Upper lobe of right lung (tissue), 1 donor: ENCODE data around the gene ZNF280D. TPM values are rescaled to one million over a fixed set of nuclear protein-coding genes. Genes with fewer than 3 reads are reported as not detected.

Experiments used
- ATAC-seq: fragments of 200-7000 bp; cut with Tn5 transposase; one replicate; pipeline ENCODE4 v1.9.1; 2020; ENCODE audit warnings: mild to moderate bottlenecking, moderate library complexity
- DNase-seq: peaks from one replicate; pipeline ENCODE4 v3.0.0-alpha.2; 2020
- H3K27ac ChIP-seq: fragments of 200-600 bp; one replicate; pipeline ENCODE4 v1.8.0; 2022
- H3K27me3 ChIP-seq: fragments of 200-600 bp; one replicate; pipeline ENCODE4 v1.8.0; 2022; ENCODE audit warnings: mild to moderate bottlenecking
- H3K36me3 ChIP-seq: fragments of 200-600 bp; one replicate; pipeline ENCODE4 v1.8.0; 2022
- H3K4me1 ChIP-seq: fragments of 200-600 bp; one replicate; pipeline ENCODE4 v1.8.0; 2022
- H3K4me3 ChIP-seq: fragments of 200-600 bp; one replicate; pipeline ENCODE4 v1.8.0; 2022; ENCODE audit warnings: mild to moderate bottlenecking
- H3K9me3 ChIP-seq: fragments of 200-600 bp; one replicate; pipeline ENCODE4 v1.8.0; 2022
- intact Hi-C: fragments of 100-400 bp; cut with DNase I; formaldehyde crosslinking; loops from one replicate; pipeline ENCODE4 v1.11.0; 2022
- total RNA-seq: library from RNA; stranded (reverse); fragmentation: NEBNext Ultra II Directional; extraction: Animal tissue kit (Norgen Biotek cat#: 25700); gene quantifications from one replicate; pipeline ENCODE4 v1.2.1, GENCODE V29; 2021
- TF ChIP-seq, protein P1 (sequence below): fragments of 200-600 bp; IDR thresholded peaks from one replicate; pipeline ENCODE4 v1.8.0; 2022; ENCODE audit warnings: antibody characterized with exemption
- donor health status: DM: no; HTN: yes; CAD: no; lungs with severe emphysema.

ZNF280D gene
- total RNA-seq, 1 donor from 2014 or later, result 46.2 TPM

DNA sequence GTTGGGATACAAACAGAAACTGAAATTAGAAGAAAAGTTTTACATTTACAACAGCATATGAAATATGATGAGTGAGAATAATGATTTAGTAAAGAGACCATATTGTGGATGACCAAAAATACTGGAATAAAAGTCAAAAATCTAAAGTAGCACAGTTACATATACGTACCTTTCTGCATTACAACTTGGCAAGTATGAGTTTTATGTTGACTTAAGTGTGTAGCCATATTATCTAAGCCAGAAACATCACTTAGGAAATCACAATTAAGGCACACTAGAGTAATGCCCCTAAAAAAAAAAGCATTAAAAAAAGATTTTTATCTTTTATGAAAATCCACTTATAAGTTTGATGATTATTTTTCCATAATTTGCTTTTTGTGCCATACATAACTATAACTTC, 79.1 kb downstream of the ZNF280D start:
- Histone ChIP-seq H3K27ac (no peak overlapping the region), H3K27me3 (no peaks in the 10 kb centered on the region), H3K9me3 (no peaks in the 10 kb centered on the region), H3K36me3 (peaks cover 26% of the 10 kb centered on the region), H3K4me3 (no peak overlapping the region), H3K4me1 (no peaks in the 10 kb centered on the region)
- intact Hi-C loops, result no loop called here
- TF ChIP-seq, protein P1, sequence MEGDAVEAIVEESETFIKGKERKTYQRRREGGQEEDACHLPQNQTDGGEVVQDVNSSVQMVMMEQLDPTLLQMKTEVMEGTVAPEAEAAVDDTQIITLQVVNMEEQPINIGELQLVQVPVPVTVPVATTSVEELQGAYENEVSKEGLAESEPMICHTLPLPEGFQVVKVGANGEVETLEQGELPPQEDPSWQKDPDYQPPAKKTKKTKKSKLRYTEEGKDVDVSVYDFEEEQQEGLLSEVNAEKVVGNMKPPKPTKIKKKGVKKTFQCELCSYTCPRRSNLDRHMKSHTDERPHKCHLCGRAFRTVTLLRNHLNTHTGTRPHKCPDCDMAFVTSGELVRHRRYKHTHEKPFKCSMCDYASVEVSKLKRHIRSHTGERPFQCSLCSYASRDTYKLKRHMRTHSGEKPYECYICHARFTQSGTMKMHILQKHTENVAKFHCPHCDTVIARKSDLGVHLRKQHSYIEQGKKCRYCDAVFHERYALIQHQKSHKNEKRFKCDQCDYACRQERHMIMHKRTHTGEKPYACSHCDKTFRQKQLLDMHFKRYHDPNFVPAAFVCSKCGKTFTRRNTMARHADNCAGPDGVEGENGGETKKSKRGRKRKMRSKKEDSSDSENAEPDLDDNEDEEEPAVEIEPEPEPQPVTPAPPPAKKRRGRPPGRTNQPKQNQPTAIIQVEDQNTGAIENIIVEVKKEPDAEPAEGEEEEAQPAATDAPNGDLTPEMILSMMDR, result no peak
- DNase-seq (no peak), ATAC-seq (no peak)

DNA sequence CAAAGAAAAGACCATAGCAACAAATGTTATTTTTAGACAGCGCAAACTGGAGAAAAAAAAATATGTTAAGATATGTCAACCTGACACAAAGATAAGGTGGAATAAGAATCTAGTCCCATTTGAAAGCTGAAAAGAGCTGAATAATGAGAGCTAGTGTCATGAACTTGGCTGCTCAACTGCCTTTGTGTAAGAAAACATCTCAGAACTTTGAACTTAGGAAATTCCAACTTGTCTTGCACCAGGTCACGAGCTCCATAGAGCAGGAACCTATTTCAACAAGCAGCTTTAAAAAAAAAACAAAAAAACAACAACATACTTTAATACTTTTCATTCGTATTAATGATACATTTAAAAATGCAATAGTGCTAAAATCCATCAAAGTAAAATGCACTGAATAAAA, 79.5 kb downstream of the ZNF280D start:
- Histone ChIP-seq H3K36me3 (peaks cover 25% of the 10 kb centered on the region), H3K27ac (no peak overlapping the region), H3K27me3 (no peaks in the 10 kb centered on the region), H3K9me3 (no peaks in the 10 kb centered on the region), H3K4me1 (no peaks in the 10 kb centered on the region), H3K4me3 (no peak overlapping the region)
- intact Hi-C loops, result no loop called here
- no peak for ATAC-seq
- TF ChIP-seq, protein P1, result no peak
- no peak for DNase-seq

DNA sequence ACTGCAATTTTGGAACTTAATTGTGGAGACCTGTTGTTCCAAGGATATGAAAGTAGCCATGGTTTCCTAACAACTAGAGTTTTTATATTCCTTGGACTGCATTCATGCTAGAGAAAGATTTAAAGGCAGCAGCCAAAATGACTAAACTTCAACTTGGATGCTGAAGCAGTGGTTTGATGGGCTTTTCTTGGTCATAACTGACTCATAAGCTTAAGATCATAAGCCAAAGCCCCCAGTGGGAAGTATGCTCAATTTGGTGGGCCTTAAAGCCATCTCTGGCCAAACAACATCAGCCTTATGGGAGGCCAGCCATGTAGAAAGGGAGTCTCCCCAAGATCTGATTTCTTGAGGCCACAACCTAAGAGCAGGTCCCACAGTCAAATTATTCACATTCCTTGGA, 80.2 kb downstream of the ZNF280D start:
- no peaks in the 10 kb centered on the region for H3K27me3 ChIP-seq
- no peak for ATAC-seq
- TF ChIP-seq, protein P1, result no peak
- no peak overlapping the region for H3K4me3 ChIP-seq
- no peak for DNase-seq
- H3K9me3 ChIP-seq, result no peaks in the 10 kb centered on the region
- no peaks in the 10 kb centered on the region for H3K4me1 ChIP-seq
- no peak overlapping the region for H3K27ac ChIP-seq
- H3K36me3 ChIP-seq, result peaks cover 18% of the 10 kb centered on the region
- intact Hi-C loops, result no loop called here

DNA sequence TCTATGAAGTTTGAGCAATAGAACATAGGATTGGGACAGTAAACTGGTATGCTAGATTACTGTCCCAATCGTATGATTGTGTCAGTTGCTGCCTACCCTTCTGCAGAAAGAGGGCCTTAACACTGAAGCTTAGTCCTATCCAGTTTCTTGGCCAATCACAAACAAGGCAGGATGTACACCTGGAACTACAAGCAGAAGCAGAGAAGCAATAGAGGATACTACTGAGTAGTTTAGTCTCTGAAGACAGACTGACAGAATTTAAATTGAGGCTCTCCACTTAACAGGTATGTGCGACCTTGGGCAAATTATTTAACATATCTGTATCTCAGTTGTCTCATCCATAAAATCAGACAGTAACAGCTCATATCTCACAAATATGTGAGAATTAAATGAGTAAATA, 85.0 kb downstream of the ZNF280D start:
- Histone ChIP-seq H3K4me3 (no peak overlapping the region), H3K9me3 (no peaks in the 10 kb centered on the region), H3K36me3 (peaks cover 14% of the 10 kb centered on the region), H3K4me1 (no peaks in the 10 kb centered on the region), H3K27me3 (no peaks in the 10 kb centered on the region), H3K27ac (no peak overlapping the region)
- ATAC-seq, result no peak
- TF ChIP-seq, protein P1, result no peak
- intact Hi-C loops, result no loop called here
- DNase-seq, result no peak

GRCh38 chr15:56640549-56640948, 92.8 kb downstream of the ZNF280D start:
- Histone ChIP-seq H3K36me3 (no peaks in the 10 kb centered on the region), H3K27me3 (no peaks in the 10 kb centered on the region), H3K9me3 (no peaks in the 10 kb centered on the region), H3K4me3 (no peak overlapping the region), H3K4me1 (no peaks in the 10 kb centered on the region), H3K27ac (no peak overlapping the region)
- DNase-seq (no peak), ATAC-seq (no peak)
- intact Hi-C loops, result no loop called here
- TF ChIP-seq, protein P1, result no peak

DNA sequence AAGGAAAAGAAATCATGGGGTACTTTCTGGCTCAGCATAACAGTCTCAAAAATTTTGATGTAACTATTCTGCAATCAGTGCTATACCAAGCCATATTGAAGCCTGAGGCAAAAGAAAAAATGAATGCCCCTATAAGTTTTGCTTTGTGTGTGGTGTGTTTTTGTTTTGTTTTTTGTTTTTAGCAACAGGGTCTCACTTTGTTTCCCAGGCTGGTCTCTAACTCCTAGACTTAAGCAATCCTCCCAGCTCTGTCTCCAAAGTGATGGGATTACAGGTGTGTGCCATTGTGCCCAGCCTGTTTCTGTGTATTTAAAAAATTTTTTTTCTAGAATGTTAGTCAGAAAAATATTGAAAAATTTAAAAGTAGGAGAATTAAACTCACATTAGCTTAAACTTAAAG, 93.2 kb downstream of the ZNF280D start:
- no peaks in the 10 kb centered on the region for H3K4me1 ChIP-seq
- TF ChIP-seq, protein P1, result no peak
- H3K27me3 ChIP-seq, result no peaks in the 10 kb centered on the region
- DNase-seq, result no peak
- H3K27ac ChIP-seq, result no peak overlapping the region
- no peaks in the 10 kb centered on the region for H3K36me3 ChIP-seq
- no peaks in the 10 kb centered on the region for H3K9me3 ChIP-seq
- H3K4me3 ChIP-seq, result no peak overlapping the region
- intact Hi-C loops, result no loop called here
- ATAC-seq, result no peak
